Fibroblast of pulmonary artery (primary cell): Measurements from ENCODE around the gene BACH1.

Experiments used
- DNase-seq: peaks from one replicate; pipeline ENCODE4 v3.0.0-alpha.2; 2010; ENCODE audit warnings: low read depth
- H3K4me3 ChIP-seq: replicated peaks from 2 replicates; pipeline ENCODE4 v1.5.1; 2011; ENCODE audit warnings: low read depth, mild to moderate bottlenecking, control low read depth, low read length, moderate library complexity
- CTCF ChIP-seq: IDR thresholded peaks from 2 replicates; pipeline ENCODE4 v1.5.1; 2011; ENCODE audit warnings: mild to moderate bottlenecking, control low read depth, low read length, inconsistent platforms; ENCODE audit errors: missing control alignments

Gene BACH1

DNA sequence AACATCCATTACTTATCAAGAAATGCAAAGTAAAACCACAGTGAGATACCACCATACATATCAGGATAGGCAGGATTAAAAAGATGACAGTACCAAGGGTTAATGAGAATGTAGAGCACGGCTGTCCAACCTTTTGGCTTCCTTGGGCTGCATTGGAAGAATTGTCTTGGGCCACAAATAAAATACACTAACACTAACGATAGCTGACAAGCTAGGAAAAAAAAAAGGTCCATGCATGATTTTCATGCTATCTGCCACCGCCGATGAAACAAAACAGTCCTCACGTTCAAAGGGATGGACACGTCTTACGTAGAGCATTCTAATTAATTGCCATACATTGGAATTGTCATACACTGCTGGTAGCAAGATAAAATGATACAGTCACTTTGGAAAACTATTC lies 14.3 kb downstream of the BACH1 start:
- no peak for DNase-seq
- no peak overlapping the region for H3K4me3 ChIP-seq
- TF ChIP-seq CTCF = no peak

- H3K4me3 ChIP-seq = no peak overlapping the region
- no peak for DNase-seq
- TF ChIP-seq CTCF = no peak
These were observed 15.1 kb downstream of the BACH1 start for GRCh38 chr21:29313662-29314408.

- no peak for TF ChIP-seq CTCF
- no peak for DNase-seq
These were observed 16.5 kb downstream of the BACH1 start for GRCh38 chr21:29315131-29315749.

DNA sequence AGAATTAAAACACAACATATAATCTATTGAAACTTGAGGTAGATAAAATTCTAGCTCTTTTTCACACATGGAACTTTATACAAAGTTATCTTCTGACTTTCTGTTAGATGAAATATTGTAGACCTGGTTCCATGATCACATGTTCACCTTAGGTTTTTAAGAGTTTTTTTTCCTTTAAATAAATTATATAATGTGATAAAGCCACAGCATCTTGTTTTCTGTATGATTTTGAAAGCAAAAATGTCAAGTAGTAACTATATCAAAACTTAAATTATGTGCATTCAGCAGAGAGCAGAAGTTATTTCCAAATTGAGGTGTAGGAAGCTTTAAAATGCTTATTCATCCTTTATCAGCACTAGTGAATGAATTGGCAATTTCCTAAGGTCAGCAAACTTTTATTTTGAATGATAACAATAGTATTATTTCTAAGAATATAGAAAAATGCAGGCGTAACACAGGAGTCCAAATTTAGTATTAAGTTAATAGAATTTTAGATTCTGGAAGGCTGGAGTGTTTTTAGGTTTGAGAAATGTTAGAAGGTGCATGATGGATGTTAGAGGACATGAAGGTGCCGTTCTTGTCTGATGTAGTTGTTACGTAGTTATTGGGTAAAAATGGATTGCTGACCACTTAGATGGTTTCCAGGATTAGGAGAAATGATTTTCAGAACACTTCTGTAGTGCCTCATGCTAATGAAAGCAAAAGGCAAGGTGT lies 17.5 kb downstream of the BACH1 start:
- no peak for TF ChIP-seq CTCF
- DNase-seq = no peak

More at GRCh38 chr21:29315131-29315749, 16.5 kb downstream of the BACH1 start:
- no peak overlapping the region for H3K4me3 ChIP-seq

GRCh38 chr21:29316806-29317205 lies 18.1 kb downstream of the BACH1 start:
- no peak for DNase-seq
- no peak for TF ChIP-seq CTCF
- H3K4me3 ChIP-seq = no peak overlapping the region

More for the DNA sequence above, 17.5 kb downstream of the BACH1 start:
- no peak overlapping the region for H3K4me3 ChIP-seq

DNA sequence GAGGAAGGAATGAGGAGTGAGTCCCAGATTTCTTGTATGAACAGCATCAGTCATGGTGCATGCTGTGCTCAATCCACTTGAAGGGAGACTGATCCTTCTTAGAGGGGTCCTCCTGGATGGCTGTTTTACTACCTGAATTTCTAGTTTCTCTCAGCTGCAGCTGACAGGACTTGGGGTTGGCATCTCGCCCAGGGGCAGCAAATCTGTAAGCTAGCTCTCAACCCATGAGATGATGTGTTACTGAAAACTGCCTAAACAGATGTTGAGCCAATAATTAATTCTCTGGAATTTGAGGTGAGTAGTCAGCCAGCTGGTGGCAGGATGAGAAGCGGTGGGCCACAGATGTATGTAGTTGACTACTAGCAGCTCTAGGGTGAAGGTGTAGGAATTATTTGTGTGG lies 19.6 kb downstream of the BACH1 start:
- no peak overlapping the region for H3K4me3 ChIP-seq
- no peak for TF ChIP-seq CTCF
- DNase-seq = no peak
